ENCODE measurements around the gene LARGE1. TPM values are rescaled to one million over a fixed set of nuclear protein-coding genes. Genes with fewer than 3 reads are reported as not detected.

Gene LARGE1
- total and polyA plus RNA-seq, 2 of the 13 experiments (the other 11 are each of a cell fraction or from before 2014, with no cell fraction given) = 8.4 to 11.0 TPM

DNA sequence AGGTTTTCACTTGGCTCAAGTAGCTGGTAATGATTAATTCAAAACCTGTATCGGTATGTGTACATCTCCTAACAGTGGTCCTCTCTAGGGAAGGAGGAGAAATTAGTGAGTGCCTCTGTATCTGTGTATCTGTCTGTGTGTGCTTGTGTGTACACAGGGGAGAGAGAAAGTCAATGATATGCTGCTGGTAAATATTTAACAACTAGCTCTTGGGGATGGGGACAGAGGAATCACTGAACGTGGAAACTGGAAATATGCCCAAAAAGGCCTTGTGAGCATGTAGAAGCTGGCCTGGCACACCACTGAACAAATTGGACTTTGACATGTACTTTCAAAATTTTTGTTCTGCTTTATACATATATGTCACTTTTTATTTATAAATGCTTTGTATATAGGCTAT lies 648.1 kb downstream of the LARGE1 start (continued):
- TF ChIP-seq, protein P1, sequence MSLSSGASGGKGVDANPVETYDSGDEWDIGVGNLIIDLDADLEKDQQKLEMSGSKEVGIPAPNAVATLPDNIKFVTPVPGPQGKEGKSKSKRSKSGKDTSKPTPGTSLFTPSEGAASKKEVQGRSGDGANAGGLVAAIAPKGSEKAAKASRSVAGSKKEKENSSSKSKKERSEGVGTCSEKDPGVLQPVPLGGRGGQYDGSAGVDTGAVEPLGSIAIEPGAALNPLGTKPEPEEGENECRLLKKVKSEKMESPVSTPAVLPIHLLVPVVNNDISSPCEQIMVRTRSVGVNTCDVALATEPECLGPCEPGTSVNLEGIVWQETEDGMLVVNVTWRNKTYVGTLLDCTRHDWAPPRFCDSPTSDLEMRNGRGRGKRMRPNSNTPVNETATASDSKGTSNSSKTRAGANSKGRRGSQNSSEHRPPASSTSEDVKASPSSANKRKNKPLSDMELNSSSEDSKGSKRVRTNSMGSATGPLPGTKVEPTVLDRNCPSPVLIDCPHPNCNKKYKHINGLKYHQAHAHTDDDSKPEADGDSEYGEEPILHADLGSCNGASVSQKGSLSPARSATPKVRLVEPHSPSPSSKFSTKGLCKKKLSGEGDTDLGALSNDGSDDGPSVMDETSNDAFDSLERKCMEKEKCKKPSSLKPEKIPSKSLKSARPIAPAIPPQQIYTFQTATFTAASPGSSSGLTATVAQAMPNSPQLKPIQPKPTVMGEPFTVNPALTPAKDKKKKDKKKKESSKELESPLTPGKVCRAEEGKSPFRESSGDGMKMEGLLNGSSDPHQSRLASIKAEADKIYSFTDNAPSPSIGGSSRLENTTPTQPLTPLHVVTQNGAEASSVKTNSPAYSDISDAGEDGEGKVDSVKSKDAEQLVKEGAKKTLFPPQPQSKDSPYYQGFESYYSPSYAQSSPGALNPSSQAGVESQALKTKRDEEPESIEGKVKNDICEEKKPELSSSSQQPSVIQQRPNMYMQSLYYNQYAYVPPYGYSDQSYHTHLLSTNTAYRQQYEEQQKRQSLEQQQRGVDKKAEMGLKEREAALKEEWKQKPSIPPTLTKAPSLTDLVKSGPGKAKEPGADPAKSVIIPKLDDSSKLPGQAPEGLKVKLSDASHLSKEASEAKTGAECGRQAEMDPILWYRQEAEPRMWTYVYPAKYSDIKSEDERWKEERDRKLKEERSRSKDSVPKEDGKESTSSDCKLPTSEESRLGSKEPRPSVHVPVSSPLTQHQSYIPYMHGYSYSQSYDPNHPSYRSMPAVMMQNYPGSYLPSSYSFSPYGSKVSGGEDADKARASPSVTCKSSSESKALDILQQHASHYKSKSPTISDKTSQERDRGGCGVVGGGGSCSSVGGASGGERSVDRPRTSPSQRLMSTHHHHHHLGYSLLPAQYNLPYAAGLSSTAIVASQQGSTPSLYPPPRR (CRISPR knock-in tag; IDR thresholded peaks at IDR 0.05; ENCODE audit: borderline replicate concordance) = peak; percentile 82; the same call in 1 of the 2 replicates
- TF ChIP-seq, protein P2, sequence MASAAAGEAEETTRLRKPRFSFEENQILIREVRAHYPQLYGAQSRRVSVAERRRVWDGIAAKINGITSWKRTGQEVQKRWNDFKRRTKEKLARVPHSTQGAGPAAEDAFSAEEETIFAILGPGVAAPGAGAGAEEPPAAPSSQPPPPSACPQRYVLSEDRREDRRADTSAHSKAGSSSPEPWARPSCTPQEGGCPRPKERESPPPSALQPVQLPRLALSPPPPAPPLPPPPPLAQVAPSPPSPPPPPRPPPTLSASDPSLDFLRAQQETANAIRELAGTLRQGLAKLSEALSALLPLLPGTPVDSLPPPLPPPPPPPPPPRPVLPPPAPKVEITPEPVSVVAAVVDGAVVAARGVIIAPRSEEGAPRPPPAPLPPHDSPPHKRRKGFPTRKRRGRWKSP (CRISPR knock-in tag; IDR thresholded peaks at IDR 0.05) = 0 out of 2 replicates have a peak, but pooled peaks have one; percentile 3
- TF ChIP-seq PCBP2 (optimal IDR thresholded peaks at IDR 0.05; ENCODE audit: low read depth, low read length, poor library complexity, severe bottlenecking) = no peak
- TF ChIP-seq, protein P3, sequence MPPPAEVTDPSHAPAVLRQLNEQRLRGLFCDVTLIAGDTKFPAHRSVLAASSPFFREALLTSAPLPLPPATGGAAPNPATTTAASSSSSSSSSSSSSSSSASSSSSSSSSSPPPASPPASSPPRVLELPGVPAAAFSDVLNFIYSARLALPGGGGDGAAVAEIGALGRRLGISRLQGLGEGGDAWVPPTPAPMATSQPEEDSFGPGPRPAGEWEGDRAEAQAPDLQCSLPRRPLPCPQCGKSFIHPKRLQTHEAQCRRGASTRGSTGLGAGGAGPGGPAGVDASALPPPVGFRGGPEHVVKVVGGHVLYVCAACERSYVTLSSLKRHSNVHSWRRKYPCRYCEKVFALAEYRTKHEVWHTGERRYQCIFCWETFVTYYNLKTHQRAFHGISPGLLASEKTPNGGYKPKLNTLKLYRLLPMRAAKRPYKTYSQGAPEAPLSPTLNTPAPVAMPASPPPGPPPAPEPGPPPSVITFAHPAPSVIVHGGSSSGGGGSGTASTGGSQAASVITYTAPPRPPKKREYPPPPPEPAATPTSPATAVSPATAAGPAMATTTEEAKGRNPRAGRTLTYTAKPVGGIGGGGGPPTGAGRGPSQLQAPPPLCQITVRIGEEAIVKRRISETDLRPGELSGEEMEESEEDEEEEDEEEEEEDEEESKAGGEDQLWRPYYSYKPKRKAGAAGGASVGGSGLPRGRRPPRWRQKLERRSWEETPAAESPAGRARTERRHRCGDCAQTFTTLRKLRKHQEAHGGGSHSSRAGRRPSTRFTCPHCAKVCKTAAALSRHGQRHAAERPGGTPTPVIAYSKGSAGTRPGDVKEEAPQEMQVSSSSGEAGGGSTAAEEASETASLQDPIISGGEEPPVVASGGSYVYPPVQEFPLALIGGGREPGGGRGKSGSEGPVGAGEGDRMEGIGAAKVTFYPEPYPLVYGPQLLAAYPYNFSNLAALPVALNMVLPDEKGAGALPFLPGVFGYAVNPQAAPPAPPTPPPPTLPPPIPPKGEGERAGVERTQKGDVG (CRISPR knock-in tag; IDR thresholded peaks at IDR 0.05; ENCODE audit: borderline replicate concordance) = no peak
- TF ChIP-seq ZNF563 (CRISPR knock-in tag; IDR thresholded peaks at IDR 0.05) = no peak
- no peak for TF ChIP-seq SCMH1 (CRISPR knock-in tag; IDR thresholded peaks at IDR 0.05; ENCODE audit: borderline replicate concordance)
- no peak for TF ChIP-seq ATRX (CRISPR knock-in tag; IDR thresholded peaks at IDR 0.05; ENCODE audit: borderline replicate concordance)
- TF ChIP-seq, protein P4, sequence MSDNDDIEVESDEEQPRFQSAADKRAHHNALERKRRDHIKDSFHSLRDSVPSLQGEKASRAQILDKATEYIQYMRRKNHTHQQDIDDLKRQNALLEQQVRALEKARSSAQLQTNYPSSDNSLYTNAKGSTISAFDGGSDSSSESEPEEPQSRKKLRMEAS (IDR thresholded peaks at IDR 0.05) = no peak
- TF ChIP-seq, protein P5, sequence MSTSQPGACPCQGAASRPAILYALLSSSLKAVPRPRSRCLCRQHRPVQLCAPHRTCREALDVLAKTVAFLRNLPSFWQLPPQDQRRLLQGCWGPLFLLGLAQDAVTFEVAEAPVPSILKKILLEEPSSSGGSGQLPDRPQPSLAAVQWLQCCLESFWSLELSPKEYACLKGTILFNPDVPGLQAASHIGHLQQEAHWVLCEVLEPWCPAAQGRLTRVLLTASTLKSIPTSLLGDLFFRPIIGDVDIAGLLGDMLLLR (CRISPR knock-in tag; IDR thresholded peaks at IDR 0.05) = no peak
- peak; percentile 72; the same call in 1 of the 2 replicates for TF ChIP-seq HMG20B (CRISPR knock-in tag; conservative IDR thresholded peaks at IDR 0.05)
- TF ChIP-seq, protein P6, sequence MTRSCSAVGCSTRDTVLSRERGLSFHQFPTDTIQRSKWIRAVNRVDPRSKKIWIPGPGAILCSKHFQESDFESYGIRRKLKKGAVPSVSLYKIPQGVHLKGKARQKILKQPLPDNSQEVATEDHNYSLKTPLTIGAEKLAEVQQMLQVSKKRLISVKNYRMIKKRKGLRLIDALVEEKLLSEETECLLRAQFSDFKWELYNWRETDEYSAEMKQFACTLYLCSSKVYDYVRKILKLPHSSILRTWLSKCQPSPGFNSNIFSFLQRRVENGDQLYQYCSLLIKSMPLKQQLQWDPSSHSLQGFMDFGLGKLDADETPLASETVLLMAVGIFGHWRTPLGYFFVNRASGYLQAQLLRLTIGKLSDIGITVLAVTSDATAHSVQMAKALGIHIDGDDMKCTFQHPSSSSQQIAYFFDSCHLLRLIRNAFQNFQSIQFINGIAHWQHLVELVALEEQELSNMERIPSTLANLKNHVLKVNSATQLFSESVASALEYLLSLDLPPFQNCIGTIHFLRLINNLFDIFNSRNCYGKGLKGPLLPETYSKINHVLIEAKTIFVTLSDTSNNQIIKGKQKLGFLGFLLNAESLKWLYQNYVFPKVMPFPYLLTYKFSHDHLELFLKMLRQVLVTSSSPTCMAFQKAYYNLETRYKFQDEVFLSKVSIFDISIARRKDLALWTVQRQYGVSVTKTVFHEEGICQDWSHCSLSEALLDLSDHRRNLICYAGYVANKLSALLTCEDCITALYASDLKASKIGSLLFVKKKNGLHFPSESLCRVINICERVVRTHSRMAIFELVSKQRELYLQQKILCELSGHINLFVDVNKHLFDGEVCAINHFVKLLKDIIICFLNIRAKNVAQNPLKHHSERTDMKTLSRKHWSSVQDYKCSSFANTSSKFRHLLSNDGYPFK (CRISPR knock-in tag; IDR thresholded peaks at IDR 0.05; ENCODE audit: borderline replicate concordance) = no peak
- TF ChIP-seq ZNF569 (CRISPR knock-in tag; IDR thresholded peaks at IDR 0.05; ENCODE audit: borderline replicate concordance) = no peak
- TF ChIP-seq, protein P7, sequence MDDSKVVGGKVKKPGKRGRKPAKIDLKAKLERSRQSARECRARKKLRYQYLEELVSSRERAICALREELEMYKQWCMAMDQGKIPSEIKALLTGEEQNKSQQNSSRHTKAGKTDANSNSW (CRISPR knock-in tag; IDR thresholded peaks at IDR 0.05; ENCODE audit: borderline replicate concordance) = no peak
- no peak for TF ChIP-seq TMF1 (CRISPR knock-in tag; IDR thresholded peaks at IDR 0.05; ENCODE audit: low read depth)
